GM12872 (cell line): ENCODE data around the gene MYOC.

Experiments used
- TF ChIP-seq, protein P1 (sequence below): IDR thresholded peaks from 3 replicates; pipeline ENCODE4 v1.5.1; 2011; ENCODE audit warnings: low read depth, mild to moderate bottlenecking, low read length, moderate library complexity; ENCODE audit not compliant: insufficient read depth

MYOC gene

DNA sequence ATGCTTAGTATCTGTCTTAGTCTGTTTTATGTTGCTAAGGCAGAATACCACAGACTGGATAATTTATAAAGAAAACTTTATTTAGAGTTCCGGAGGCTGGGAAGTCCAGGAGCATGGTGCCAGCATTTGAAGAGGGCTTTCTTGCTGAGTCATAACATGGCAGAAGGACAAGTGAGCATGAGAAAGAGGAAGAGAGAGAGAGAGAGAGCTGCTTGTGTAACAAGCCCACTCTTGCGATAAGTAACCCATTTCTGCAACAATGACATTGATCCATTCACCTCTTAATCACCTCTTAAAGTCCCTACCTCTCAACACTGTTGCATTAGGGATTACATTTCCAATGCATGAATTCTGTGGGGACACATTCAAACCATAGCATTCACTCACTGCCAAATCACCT lies 42.1 kb downstream of the MYOC start:
- TF ChIP-seq, protein P1, sequence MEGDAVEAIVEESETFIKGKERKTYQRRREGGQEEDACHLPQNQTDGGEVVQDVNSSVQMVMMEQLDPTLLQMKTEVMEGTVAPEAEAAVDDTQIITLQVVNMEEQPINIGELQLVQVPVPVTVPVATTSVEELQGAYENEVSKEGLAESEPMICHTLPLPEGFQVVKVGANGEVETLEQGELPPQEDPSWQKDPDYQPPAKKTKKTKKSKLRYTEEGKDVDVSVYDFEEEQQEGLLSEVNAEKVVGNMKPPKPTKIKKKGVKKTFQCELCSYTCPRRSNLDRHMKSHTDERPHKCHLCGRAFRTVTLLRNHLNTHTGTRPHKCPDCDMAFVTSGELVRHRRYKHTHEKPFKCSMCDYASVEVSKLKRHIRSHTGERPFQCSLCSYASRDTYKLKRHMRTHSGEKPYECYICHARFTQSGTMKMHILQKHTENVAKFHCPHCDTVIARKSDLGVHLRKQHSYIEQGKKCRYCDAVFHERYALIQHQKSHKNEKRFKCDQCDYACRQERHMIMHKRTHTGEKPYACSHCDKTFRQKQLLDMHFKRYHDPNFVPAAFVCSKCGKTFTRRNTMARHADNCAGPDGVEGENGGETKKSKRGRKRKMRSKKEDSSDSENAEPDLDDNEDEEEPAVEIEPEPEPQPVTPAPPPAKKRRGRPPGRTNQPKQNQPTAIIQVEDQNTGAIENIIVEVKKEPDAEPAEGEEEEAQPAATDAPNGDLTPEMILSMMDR = no peak

DNA sequence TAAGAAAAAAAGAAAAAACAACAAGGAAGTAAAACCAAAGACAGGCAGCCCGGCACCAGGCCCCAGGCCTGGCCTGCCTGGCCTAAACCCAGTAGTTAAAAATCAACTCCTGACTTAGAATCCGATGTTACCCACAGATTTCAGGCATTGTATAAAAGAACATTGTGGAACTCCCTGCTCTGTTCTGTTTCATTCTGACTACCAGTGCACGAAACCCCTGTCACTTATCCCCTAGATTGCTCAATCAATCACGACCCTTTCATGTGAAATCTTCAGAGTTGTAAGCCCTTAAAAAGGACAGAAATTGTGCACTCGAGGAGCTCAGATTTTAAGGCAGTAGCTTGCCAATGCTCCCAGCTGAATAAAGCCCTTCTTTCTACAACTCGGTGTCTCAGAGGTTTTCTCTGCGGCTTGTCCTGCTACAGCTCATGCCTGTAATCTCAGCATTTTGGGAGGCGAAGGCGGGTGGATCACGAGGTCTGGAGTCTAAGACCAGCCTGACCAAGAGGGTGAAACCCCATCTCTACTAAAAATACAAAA lies 46.0 kb downstream of the MYOC start:
- TF ChIP-seq, protein P1 = no peak

DNA sequence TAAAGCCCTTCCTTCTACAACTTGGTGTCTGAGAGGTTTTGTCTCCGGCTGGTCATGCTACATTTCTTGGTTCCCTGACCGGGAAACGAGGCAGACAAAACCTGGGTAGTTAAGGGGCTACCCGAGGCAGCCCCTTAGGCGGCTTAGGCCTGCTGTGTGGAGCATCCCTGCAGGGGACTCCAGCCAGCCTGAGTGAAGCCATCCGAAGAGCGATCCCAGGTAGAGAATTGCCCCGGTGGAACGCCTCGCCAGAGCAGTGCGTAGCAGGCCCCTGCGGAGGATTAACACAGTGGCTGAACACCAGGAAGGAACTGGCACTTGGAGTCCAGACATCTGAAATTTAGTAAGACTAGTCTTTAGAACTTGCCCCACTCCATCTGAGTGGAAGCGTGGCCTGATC lies 51.6 kb downstream of the MYOC start:
- TF ChIP-seq, protein P1 = no peak

DNA sequence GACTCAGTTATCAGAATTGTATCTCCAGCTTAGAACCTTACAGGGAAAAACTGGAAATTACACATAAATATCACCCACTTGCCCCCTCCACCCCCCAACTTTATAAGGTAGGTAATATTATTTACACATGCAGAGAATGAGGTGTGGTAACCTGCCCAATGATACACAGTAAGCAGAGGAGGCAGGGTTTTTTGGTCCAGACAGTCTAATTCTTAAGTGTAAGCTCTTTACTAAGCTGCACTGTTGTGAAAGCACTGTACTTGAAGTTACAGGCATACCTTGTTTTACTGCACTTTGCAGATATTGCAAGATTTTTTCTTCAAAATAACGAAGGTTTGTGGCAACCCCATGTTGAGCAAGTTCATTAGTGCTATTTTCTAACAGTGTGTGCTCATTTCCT lies 55.3 kb downstream of the MYOC start:
- TF ChIP-seq, protein P1 = no peak

DNA sequence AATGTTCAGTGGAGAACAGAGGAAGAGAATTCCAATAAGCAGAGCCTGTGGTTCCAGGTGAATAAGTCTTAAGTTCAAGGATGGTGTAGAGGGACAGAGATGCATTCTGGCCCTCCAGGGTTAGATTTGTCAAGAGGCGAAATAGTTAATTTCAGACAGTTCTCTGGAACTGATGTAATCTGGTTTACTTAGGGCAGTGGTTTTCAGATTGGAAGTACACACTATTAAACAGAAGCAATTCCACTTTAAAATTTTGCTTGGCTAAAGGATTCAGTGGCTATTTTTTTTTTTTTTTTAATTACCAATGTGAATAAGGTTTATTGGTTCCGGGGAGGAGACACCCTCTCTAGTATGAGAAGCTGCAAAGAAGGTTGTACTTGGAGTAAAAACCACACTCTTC lies 55.8 kb downstream of the MYOC start:
- TF ChIP-seq, protein P1 = no peak

DNA sequence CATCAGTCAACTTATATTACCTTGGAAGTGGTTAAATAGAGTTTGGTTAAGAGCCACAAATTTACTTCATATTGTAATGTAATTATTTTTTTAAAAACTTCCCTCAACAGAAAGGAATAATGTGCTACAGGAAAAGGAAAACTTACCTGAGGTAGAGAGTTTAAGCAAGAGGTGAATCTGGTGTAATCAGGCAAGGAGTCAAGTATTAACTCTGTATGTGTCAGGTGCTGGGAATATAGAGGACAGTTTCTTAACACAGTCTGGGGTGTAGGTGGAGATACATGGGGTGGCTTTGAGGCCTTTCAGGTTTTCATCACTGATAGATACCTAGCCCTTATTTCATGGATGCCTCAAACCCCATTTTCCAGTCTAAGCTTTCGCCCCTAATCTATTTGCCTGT lies 56.4 kb downstream of the MYOC start:
- TF ChIP-seq, protein P1 = no peak

DNA sequence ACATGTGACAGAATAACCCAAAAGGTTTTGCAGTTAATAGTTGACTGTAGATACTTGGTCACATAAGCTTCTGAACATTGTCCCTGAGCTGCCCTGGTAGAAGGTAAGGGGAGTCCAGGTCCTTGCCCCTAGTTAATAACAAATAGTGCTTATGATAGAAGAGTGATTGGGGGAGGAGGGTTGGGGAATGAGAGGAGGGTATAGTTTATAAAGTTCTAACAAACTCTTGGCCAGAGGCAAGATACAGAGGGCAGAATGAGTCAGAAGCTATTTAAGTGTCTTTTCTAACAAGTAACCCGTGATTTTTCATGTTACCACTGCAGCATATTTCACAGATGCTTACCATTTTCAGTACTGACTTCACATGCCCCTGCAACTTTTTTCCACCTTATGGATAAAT lies 57.2 kb downstream of the MYOC start:
- TF ChIP-seq, protein P1 = no peak
